Stimulated activated CD4-positive, alpha-beta T cell treated with anti-CD3 and anti-CD28 coated beads, TNF-alpha, amount 100 ng/mL, for 24 hours (primary cell): ENCODE measurements around the gene RAB1A.

Experiments
- DNase-seq, 3 experiments: peaks; one replicate each; pipeline ENCODE4 v3.0.0-alpha.2; 2020; ENCODE audit warnings: low read depth in 3 of 3

The RAB1A gene

GRCh38 chr2:65093211-65093610, 36.7 kb downstream of the RAB1A start:
- DNase-seq: no peak

GRCh38 chr2:65092791-65093190, 37.1 kb downstream of the RAB1A start:
- DNase-seq: no peak

DNA sequence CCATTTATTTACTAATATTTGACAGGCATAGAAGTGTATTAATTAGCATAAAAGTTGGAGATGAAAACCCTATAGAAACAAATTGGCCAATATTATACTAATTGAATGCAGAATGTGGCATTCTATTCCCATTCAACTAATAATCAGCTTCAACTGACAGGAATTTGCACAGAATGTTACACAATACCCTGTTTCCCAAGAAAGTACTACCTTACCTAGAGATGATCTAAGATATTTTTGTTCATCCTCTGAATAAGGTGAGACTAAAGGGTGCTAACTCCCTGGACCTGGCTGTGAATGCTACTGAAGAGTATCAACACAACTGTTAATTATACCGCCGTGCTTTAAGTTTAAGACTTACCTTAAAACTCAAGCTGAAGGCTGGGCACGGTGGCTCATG, 44.8 kb downstream of the RAB1A start:
- DNase-seq: no peak

GRCh38 chr2:65081232-65081685, 48.6 kb downstream of the RAB1A start:
- no peak for DNase-seq

DNA sequence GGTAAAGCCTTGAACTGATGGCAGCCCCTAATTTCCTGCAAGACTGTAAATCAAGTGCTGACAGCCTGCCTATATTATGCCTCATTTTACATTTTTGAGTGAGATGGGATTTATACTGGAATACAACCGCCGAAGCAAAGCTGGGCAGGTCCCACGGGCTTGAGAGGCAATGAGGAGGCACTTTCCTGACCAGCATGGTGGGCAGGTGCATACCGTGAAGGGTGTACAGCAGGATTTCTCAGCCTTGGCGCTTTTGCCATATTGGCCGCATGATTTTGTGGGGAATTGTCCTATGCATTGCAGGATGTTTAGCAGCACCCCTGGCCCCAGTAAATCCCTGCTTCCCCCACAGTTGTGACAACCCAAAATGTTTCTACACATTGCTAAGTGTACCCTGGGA, 50.9 kb downstream of the RAB1A start:
- no peak for DNase-seq

- no peak for DNase-seq
These were observed 52.0 kb downstream of the RAB1A start for GRCh38 chr2:65077898-65078297.

- no peak for DNase-seq
These were observed 53.6 kb downstream of the RAB1A start for GRCh38 chr2:65076345-65076710.

DNA sequence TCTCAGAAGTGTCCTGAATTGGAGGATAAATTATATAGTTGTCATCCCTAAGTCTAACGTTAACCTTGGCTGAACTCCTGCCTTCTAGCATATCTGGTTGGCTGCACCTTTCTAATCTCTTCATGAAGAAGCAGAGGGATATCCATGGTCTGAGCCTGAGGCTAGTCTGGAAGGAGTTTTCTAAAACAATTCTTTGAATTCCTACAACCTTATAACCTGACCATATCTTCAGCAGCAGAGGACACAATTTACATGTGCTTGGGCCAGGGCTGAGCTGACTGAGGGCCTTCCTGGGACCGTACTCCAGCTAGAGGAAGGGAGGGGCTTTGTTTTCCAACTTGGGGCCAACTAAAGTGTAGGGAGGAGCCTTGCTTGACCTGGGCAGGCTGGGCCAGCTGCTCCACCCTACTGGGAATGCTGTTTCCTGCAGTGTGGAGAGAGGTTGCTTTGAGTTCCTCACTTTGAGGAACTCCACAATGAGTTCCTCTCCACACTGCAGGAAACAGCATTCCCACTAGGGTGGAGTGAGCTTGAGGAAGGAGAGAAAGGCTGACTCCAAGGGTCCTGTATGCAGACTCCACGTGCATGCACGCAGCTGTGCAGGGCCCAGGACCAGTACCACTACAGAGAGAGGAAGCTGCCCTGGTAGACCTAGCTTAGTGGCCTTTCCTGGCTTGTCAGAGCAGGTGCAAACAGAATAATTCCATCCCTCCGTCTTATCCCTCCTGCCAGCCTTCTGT, 54.1 kb downstream of the RAB1A start:
- DNase-seq: no peak

DNA sequence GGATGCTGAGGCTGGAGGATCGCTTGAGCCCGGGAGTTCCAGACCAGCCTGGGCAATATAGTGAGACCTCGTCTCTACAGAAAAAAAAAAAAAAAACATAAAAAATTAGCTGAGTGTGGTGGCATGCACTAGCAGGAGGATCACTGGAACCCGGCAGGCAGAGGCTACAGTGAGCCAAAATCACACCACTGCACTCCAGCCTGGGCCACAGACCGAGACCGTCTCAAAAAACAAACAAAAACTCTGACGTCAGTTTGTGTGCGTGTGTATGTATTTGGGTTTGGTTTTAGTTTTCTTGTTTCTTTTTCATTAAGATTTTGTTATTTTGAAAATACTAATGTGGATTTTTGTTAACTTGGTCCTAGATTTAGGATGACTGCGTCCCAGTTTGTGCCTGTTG, 54.7 kb downstream of the RAB1A start:
- DNase-seq: no peak

- DNase-seq: no peak
These were observed 55.9 kb downstream of the RAB1A start for GRCh38 chr2:65073879-65074565.

GRCh38 chr2:65072181-65072970, 57.5 kb downstream of the RAB1A start:
- no peak for DNase-seq

- DNase-seq: no peak
These were observed 58.3 kb downstream of the RAB1A start for GRCh38 chr2:65071499-65072180.

- DNase-seq: no peak
These were observed 59.0 kb downstream of the RAB1A start for GRCh38 chr2:65070856-65071255.

GRCh38 chr2:65070172-65070830, 59.6 kb downstream of the RAB1A start:
- peak in 1 of 3 experiments; percentile 20 for DNase-seq

DNA sequence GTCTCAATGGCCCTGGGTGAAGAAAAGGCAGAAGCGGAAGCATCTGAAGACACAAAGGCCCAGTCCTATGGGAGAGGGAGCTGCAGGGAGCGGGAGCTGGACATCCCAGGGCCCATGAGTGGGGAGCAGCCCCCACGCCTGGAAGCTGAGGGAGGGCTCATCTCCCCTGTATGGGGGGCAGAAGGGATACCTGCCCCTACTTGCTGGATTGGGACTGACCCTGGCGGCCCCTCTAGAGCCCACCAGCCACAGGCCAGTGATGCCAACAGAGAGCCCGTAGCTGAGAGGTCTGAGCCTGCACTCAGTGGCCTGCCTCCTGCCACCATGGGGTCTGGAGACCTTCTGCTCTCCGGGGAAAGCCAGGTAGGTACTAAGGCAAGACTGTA, 60.5 kb downstream of the RAB1A start:
- DNase-seq: no peak

GRCh38 chr2:65067806-65068553, 61.9 kb downstream of the RAB1A start:
- DNase-seq: no peak

DNA sequence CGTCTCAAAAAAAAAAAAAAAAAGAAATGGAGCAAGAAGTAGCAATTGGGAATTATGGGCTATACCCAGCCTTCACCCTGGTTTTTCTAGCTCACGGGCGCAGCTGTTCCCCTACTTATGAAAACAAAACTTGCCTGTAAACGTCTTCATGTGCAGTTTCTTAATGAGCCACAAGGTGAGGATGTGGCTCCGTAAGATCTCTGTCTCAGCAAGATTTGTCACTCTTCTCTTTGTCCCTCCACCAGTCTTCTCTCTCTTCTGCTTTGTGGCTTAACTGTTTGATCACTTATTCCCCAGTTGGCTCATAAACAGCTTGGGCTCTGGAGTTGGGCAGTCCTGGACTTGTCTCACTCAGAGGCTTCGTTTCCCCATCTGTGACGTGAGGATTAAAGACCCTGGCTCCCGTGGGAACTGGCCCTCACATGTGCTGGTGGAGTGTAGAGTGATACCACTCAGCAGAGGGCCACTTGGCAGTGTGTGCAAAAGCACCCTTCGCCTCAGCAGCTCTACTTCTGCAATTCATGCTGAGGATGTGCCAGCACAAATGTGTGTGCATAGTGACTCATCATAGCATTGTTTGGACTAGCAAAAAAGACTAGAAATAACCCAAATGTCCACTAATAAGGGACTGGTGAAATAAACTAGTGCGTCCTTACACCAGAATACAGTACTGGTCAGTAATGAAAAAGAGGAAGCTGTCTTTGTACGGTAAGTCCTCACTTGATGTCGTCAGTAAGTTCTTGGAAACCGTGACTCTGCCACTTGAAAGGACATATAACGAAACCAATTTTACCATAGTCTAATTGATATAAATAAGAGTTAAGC, 65.0 kb downstream of the RAB1A start:
- no peak for DNase-seq

- DNase-seq: no peak
These were observed 66.8 kb downstream of the RAB1A start for GRCh38 chr2:65062843-65063825.

DNA sequence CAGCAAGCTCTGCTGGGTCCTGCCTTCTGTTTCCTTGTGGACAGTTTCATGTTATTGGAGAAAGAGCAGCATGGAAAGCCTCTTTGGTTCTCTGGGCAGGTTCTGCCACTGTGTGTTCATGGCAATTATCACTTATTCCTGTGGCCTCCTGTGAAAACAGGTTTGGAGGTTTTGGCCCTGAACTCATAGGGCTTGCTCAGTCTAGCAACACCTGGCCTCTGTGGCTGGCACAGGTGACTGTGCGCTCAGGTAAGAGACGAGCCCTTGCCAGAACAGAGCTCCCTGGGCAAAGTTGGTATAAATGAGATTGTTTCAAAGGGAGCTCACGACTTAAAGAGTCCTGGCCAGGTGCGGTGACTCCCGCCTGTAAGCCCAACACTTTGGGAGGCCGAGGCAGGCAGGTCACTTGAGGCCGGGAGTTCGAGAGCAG, 68.0 kb downstream of the RAB1A start:
- DNase-seq: no peak
